Loucy (cell line): ENCODE results near the gene LRRC56.

Experiments used
- H2AFZ ChIP-seq: fragments of 200-600 bp; sonication (generic); 2 replicates; pipeline ENCODE4 v1.6.0; 2016; ENCODE audit warnings: antibody characterized with exemption, mild to moderate bottlenecking, low read length, moderate library complexity
- H3F3A ChIP-seq: fragments of 200-600 bp; 2 replicates; pipeline ENCODE4 v1.6.0; 2016; ENCODE audit warnings: antibody characterized with exemption, low read depth, mild to moderate bottlenecking
- H3K27me3 ChIP-seq: fragments of 200-600 bp; sonication (generic); 2 replicates; pipeline ENCODE4 v1.6.1; 2014; ENCODE audit warnings: low read length, mild to moderate bottlenecking; ENCODE audit not compliant: insufficient read depth, poor library complexity, severe bottlenecking
- H3K36me3 ChIP-seq: fragments of 200-600 bp; sonication (generic); 2 replicates; pipeline ENCODE4 v1.6.1; 2016; ENCODE audit warnings: low read length; ENCODE audit not compliant: insufficient read depth
- H3K4me1 ChIP-seq: fragments of 200-600 bp; sonication (generic); 2 replicates; pipeline ENCODE4 v1.5.1; 2014; ENCODE audit warnings: low read length, mild to moderate bottlenecking; ENCODE audit not compliant: insufficient read depth, poor library complexity, severe bottlenecking
- H3K4me2 ChIP-seq: fragments of 200-600 bp; sonication (generic); 2 replicates; pipeline ENCODE4 v1.6.0; 2014; ENCODE audit warnings: antibody characterized with exemption, low read length, low read depth, mild to moderate bottlenecking; ENCODE audit not compliant: poor library complexity, severe bottlenecking
- H3K4me3 ChIP-seq: fragments of 200-600 bp; sonication (generic); 2 replicates; pipeline ENCODE4 v1.5.1; 2014; ENCODE audit warnings: low read length, mild to moderate bottlenecking, mixed read lengths; ENCODE audit not compliant: poor library complexity, severe bottlenecking
- H3K79me2 ChIP-seq: fragments of 200-600 bp; sonication (generic); 2 replicates; pipeline ENCODE4 v1.6.1; 2014; ENCODE audit warnings: low read length; ENCODE audit not compliant: insufficient read depth
- H3K9ac ChIP-seq: fragments of 200-600 bp; sonication (generic); 2 replicates; pipeline ENCODE4 v1.6.0; 2014; ENCODE audit warnings: mild to moderate bottlenecking, low read depth, low read length, moderate library complexity; ENCODE audit not compliant: poor library complexity, severe bottlenecking
- H3K9me2 ChIP-seq: fragments of 200-600 bp; sonication (generic); replicated peaks from 2 replicates; pipeline ENCODE4 v1.6.1; 2016; ENCODE audit warnings: low read depth, low read length, mixed read lengths
- H3K9me3 ChIP-seq: fragments of 200-600 bp; sonication (generic); 2 replicates; pipeline ENCODE4 v1.6.1; 2014; ENCODE audit warnings: mild to moderate bottlenecking, antibody characterized with exemption, low read length, low read depth; ENCODE audit not compliant: insufficient read depth
- H4K20me1 ChIP-seq: fragments of 200-600 bp; sonication (generic); 2 replicates; pipeline ENCODE4 v1.6.0; 2014; ENCODE audit warnings: antibody characterized with exemption, low read length, mild to moderate bottlenecking; ENCODE audit not compliant: insufficient read depth, poor library complexity, severe bottlenecking
- CTCF ChIP-seq: fragments of 200-600 bp; sonication (generic); conservative IDR thresholded peaks from 2 replicates; pipeline ENCODE4 v1.5.1; 2014; ENCODE audit warnings: mild to moderate bottlenecking, antibody characterized with exemption, low read length
- EZH2phosphoT487 ChIP-seq: fragments of 200-600 bp; IDR thresholded peaks from 2 replicates; pipeline ENCODE4 v1.6.1; 2018; ENCODE audit warnings: antibody characterized with exemption, mild to moderate bottlenecking, moderate library complexity, borderline replicate concordance

Gene LRRC56

GRCh38 chr11:496834-497564 lies 40.3 kb upstream of the LRRC56 start:
- Histone ChIP-seq H3K36me3 (peaks cover 47% of the 10 kb centered on the region; the same call in 1 of the 2 replicates), H3K79me2 (no peaks in the 10 kb centered on the region), H3K4me2 (no peak overlapping the region), H3K9me2 (no peaks in the 10 kb centered on the region), H2AFZ (no peak overlapping the region), H3K4me3 (no peak overlapping the region), H3K27me3 (no peaks in the 10 kb centered on the region), H3F3A (no peaks in the 10 kb centered on the region), H3K9ac (no peak overlapping the region), H4K20me1 (no peaks in the 10 kb centered on the region), H3K9me3 (no peaks in the 10 kb centered on the region), H3K4me1 (no peaks in the 10 kb centered on the region)
- TF ChIP-seq EZH2phosphoT487 (no peak), CTCF (no peak)

DNA sequence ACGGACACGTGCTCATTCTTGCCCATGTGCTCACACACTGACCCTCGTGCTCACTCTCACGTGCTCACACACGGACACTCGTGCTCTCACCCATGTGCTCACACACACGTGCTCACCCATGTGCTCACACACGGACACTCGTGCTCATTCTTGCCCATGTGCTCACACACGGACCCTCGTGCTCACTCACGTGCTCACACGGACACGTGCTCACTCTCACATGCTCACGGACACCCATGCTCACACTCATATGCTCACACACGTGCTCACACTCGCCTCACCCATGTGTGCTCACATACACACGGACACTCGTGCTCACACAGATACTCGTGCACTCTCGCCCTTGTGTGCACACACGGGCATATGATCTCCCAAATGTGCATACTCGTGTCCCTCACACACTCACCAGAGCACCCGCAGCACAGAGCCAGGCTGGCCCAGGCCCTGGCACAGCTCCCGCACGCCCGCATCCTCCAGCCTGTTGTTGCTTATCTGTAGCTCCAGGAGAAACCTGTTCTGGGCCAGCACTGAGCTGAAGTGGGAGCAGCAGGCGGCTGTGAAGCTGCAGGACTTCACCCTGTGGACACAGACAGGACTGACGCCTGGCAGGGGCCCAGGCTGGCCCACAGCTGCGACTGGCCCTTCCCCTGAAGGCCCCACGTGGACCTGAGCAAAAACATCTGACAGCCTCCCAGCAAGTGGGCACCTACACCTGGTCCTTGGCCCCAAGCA lies 39.6 kb upstream of the LRRC56 start:
- no peaks in the 10 kb centered on the region for H3K9me3 ChIP-seq
- H3K36me3 ChIP-seq = peaks cover 45% of the 10 kb centered on the region; the same call in 1 of the 2 replicates
- H3K4me3 ChIP-seq = no peak overlapping the region
- peaks cover 3% of the 10 kb centered on the region; the same call in 1 of the 2 replicates for H3K79me2 ChIP-seq
- no peaks in the 10 kb centered on the region for H4K20me1 ChIP-seq
- no peak overlapping the region for H2AFZ ChIP-seq
- no peaks in the 10 kb centered on the region for H3K4me1 ChIP-seq
- no peaks in the 10 kb centered on the region for H3K27me3 ChIP-seq
- no peak overlapping the region for H3K9ac ChIP-seq
- no peak overlapping the region for H3K4me2 ChIP-seq
- H3K9me2 ChIP-seq = no peaks in the 10 kb centered on the region
- H3F3A ChIP-seq = no peaks in the 10 kb centered on the region
- TF ChIP-seq CTCF (no peak), EZH2phosphoT487 (no peak)

GRCh38 chr11:498297-499181 lies 38.8 kb upstream of the LRRC56 start:
- H3K9me3 ChIP-seq = no peaks in the 10 kb centered on the region
- H2AFZ ChIP-seq = no peak overlapping the region
- no peak overlapping the region for H3K4me2 ChIP-seq
- TF ChIP-seq EZH2phosphoT487 (no peak), CTCF (no peak)
- peaks cover 43% of the 10 kb centered on the region; the same call in 1 of the 2 replicates for H3K36me3 ChIP-seq
- H3F3A ChIP-seq = no peaks in the 10 kb centered on the region
- no peaks in the 10 kb centered on the region for H3K27me3 ChIP-seq
- no peak overlapping the region for H3K4me3 ChIP-seq
- H4K20me1 ChIP-seq = no peaks in the 10 kb centered on the region
- H3K4me1 ChIP-seq = no peaks in the 10 kb centered on the region
- no peak overlapping the region for H3K9ac ChIP-seq
- H3K79me2 ChIP-seq = peaks cover 4% of the 10 kb centered on the region; the same call in 1 of the 2 replicates
- H3K9me2 ChIP-seq = no peaks in the 10 kb centered on the region
